Measurements from ENCODE around the gene SPIRE1.
"Not testable (repeated sequence)": the region's sequence is repeated elsewhere in the genome, so short reads cannot be mapped to it uniquely, and the experiment has no call there.

Gene SPIRE1

GRCh38 chr18:12491611-12492435, 166.1 kb downstream of the SPIRE1 start:
- no peak for DNase-seq (ENCODE audit: low read depth)
- TF ChIP-seq POLR2A (IDR thresholded peaks at IDR 0.05; ENCODE audit: extremely low read depth, insufficient read length): no peak
- TF ChIP-seq CTCF (IDR thresholded peaks at IDR 0.05; ENCODE audit: low read depth, low read length): no peak
- no peak for TF ChIP-seq MAX (IDR thresholded peaks at IDR 0.05; ENCODE audit: low read depth, low read length)
- no peak for TF ChIP-seq MYC (IDR thresholded peaks at IDR 0.05; ENCODE audit: low read depth, low read length)
- H3K4me3 ChIP-seq (ENCODE audit: low read depth, low read length): no peak overlapping the region

- TF ChIP-seq CTCF (IDR thresholded peaks at IDR 0.05; ENCODE audit: low read depth, low read length) (no peak), POLR2A (IDR thresholded peaks at IDR 0.05; ENCODE audit: extremely low read depth, insufficient read length) (no peak)
Observed at GRCh38 chr18:12485479-12486105, 172.3 kb downstream of the SPIRE1 start.

GRCh38 chr18:12481915-12482314, 176.0 kb downstream of the SPIRE1 start:
- H3K4me3 ChIP-seq (ENCODE audit: low read depth, low read length); DNase-seq (ENCODE audit: low read depth): not testable (repeated sequence)

More at GRCh38 chr18:12485479-12486105, 172.3 kb downstream of the SPIRE1 start:
- H3K4me3 ChIP-seq (ENCODE audit: low read depth, low read length): no peak overlapping the region
- no peak for DNase-seq (ENCODE audit: low read depth)

GRCh38 chr18:12479982-12480381, 177.9 kb downstream of the SPIRE1 start:
- no peak overlapping the region for H3K4me3 ChIP-seq (ENCODE audit: low read depth, low read length)
- TF ChIP-seq POLR2A (IDR thresholded peaks at IDR 0.05; ENCODE audit: extremely low read depth, insufficient read length) (no peak), CTCF (IDR thresholded peaks at IDR 0.05; ENCODE audit: low read depth, low read length) (no peak), MAX (IDR thresholded peaks at IDR 0.05; ENCODE audit: low read depth, low read length) (no peak), MYC (IDR thresholded peaks at IDR 0.05; ENCODE audit: low read depth, low read length) (no peak)
- no peak for DNase-seq (ENCODE audit: low read depth)

- no peak overlapping the region for H3K4me3 ChIP-seq (ENCODE audit: low read depth, low read length)
- no peak for TF ChIP-seq MAX (IDR thresholded peaks at IDR 0.05; ENCODE audit: low read depth, low read length)
- TF ChIP-seq CTCF (IDR thresholded peaks at IDR 0.05; ENCODE audit: low read depth, low read length): no peak
- TF ChIP-seq MYC (IDR thresholded peaks at IDR 0.05; ENCODE audit: low read depth, low read length): no peak
- TF ChIP-seq POLR2A (IDR thresholded peaks at IDR 0.05; ENCODE audit: extremely low read depth, insufficient read length): no peak
- DNase-seq (ENCODE audit: low read depth): no peak
Observed at GRCh38 chr18:12479536-12479935, 178.4 kb downstream of the SPIRE1 start.

GRCh38 chr18:12478269-12479047, 179.4 kb downstream of the SPIRE1 start:
- peak; percentile 14 for DNase-seq (ENCODE audit: low read depth)
- H3K4me3 ChIP-seq (ENCODE audit: low read depth, low read length): no peak overlapping the region
- TF ChIP-seq MYC (IDR thresholded peaks at IDR 0.05; ENCODE audit: low read depth, low read length) (no peak), MAX (IDR thresholded peaks at IDR 0.05; ENCODE audit: low read depth, low read length) (no peak), POLR2A (IDR thresholded peaks at IDR 0.05; ENCODE audit: extremely low read depth, insufficient read length) (no peak), CTCF (IDR thresholded peaks at IDR 0.05; ENCODE audit: low read depth, low read length) (no peak)

Data from NB4 (cell line).